ENCODE results near the gene SFXN5.
A peak's percentile ranks its signal among the peaks of the same experiment; 100 is the strongest.

The SFXN5 gene

GRCh38 chr2:72947952-72948830 lies 123.3 kb downstream of the SFXN5 start:
- no peak for DNase-seq (ENCODE audit: insufficient read length, low spot score)
- no peak for FAIRE-seq

GRCh38 chr2:72946466-72946865 lies 125.0 kb downstream of the SFXN5 start:
- FAIRE-seq (no peak), DNase-seq (ENCODE audit: insufficient read length, low spot score) (no peak)

- no peak for FAIRE-seq
These were observed 126.0 kb downstream of the SFXN5 start for GRCh38 chr2:72945450-72946019.

GRCh38 chr2:72944804-72945449 lies 126.6 kb downstream of the SFXN5 start:
- FAIRE-seq, result no peak

More at GRCh38 chr2:72945450-72946019, 126.0 kb downstream of the SFXN5 start:
- DNase-seq (ENCODE audit: insufficient read length, low spot score), result no peak

GRCh38 chr2:72943540-72944395 lies 127.7 kb downstream of the SFXN5 start:
- no peak for FAIRE-seq
- no peak for DNase-seq (ENCODE audit: insufficient read length, low spot score)

More at GRCh38 chr2:72944804-72945449, 126.6 kb downstream of the SFXN5 start:
- DNase-seq (ENCODE audit: insufficient read length, low spot score), result no peak

- DNase-seq (ENCODE audit: insufficient read length, low spot score) (no peak), FAIRE-seq (no peak)
These were observed 128.6 kb downstream of the SFXN5 start for GRCh38 chr2:72942881-72943418.

GRCh38 chr2:72942293-72942692 lies 129.2 kb downstream of the SFXN5 start:
- FAIRE-seq, result no peak
- no peak for DNase-seq (ENCODE audit: insufficient read length, low spot score)

GRCh38 chr2:72940786-72941185 lies 130.7 kb downstream of the SFXN5 start:
- DNase-seq (ENCODE audit: insufficient read length, low spot score) (no peak), FAIRE-seq (no peak)

- FAIRE-seq (no peak), DNase-seq (ENCODE audit: insufficient read length, low spot score) (no peak)
These were observed 131.2 kb downstream of the SFXN5 start for GRCh38 chr2:72940361-72940760.

GRCh38 chr2:72938455-72938854 lies 133.1 kb downstream of the SFXN5 start:
- DNase-seq (ENCODE audit: insufficient read length, low spot score) (no peak), FAIRE-seq (no peak)

- DNase-seq (ENCODE audit: insufficient read length, low spot score) (no peak), FAIRE-seq (no peak)
These were observed 134.2 kb downstream of the SFXN5 start for GRCh38 chr2:72937356-72937669.

- no peak for DNase-seq (ENCODE audit: insufficient read length, low spot score)
- no peak for FAIRE-seq
These were observed 134.7 kb downstream of the SFXN5 start for GRCh38 chr2:72936660-72937355.

- DNase-seq (ENCODE audit: insufficient read length, low spot score) (no peak), FAIRE-seq (no peak)
These were observed 135.9 kb downstream of the SFXN5 start for GRCh38 chr2:72935611-72935957.

- DNase-seq (ENCODE audit: insufficient read length, low spot score) (no peak), FAIRE-seq (peak; percentile 72)
These were observed 136.6 kb downstream of the SFXN5 start for GRCh38 chr2:72934683-72935610.

GRCh38 chr2:72933646-72934151 lies 137.8 kb downstream of the SFXN5 start:
- no peak for DNase-seq (ENCODE audit: insufficient read length, low spot score)
- no peak for FAIRE-seq

- DNase-seq (ENCODE audit: insufficient read length, low spot score), result no peak
- no peak for FAIRE-seq
These were observed 138.3 kb downstream of the SFXN5 start for GRCh38 chr2:72933207-72933606.

- no peak for DNase-seq (ENCODE audit: insufficient read length, low spot score)
- FAIRE-seq, result no peak
These were observed 138.7 kb downstream of the SFXN5 start for GRCh38 chr2:72932805-72933204.

- DNase-seq (ENCODE audit: insufficient read length, low spot score), result no peak
These were observed 139.3 kb downstream of the SFXN5 start for GRCh38 chr2:72932045-72932740.

More at GRCh38 chr2:72932045-72932740, 139.3 kb downstream of the SFXN5 start:
- no peak for FAIRE-seq

All from GM19239 (cell line).